ENCODE results near the gene TMEM181. TPM values are rescaled to one million over a fixed set of nuclear protein-coding genes. Genes with fewer than 3 reads are reported as not detected.
A peak's percentile ranks its signal among the peaks of the same experiment; 100 is the strongest.

TMEM181 gene
- polyA plus RNA-seq, 4 donors, result 14.9 to 41.1 (median 19.1) TPM

- FAIRE-seq, result no peak
- WGBS, 3 donors, result 92 to 97% (median 95%) methylated on average over 3 of the region's 3 CpGs
- H3K27me3 ChIP-seq (ENCODE audit: control insufficient read depth in 3 of 3, insufficient read depth in 3 of 3, low read length in 3 of 3), result no peaks in the 10 kb centered on the region
- peaks cover 0 to 12% (median 0%) of the 10 kb centered on the region in 3 donors for H3K4me1 ChIP-seq (ENCODE audit: control insufficient read depth in 3 of 3, insufficient read depth in 2 of 3, low read depth in 1 of 3, low read length in 2 of 3)
- H3K4me3 ChIP-seq (ENCODE audit: low read depth in 1 of 3, low read length in 3 of 3), result no peak overlapping the region
- H3K36me3 ChIP-seq (ENCODE audit: control insufficient read depth in 3 of 3, insufficient read depth in 2 of 3, low read depth in 1 of 3, low read length in 3 of 3), result peaks cover 0 to 4% (median 0%) of the 10 kb centered on the region in 3 donors
- no peaks in the 10 kb centered on the region for H3K9me3 ChIP-seq (ENCODE audit: control insufficient read depth in 2 of 2, insufficient read depth in 1 of 2, low read depth in 1 of 2, low read length in 1 of 2)
- no peak overlapping the region for H3K27ac ChIP-seq (ENCODE audit: low read depth in 1 of 3, low read length in 2 of 3)
- no peak for DNase-seq
Observed at GRCh38 chr6:158661156-158661685, 101.3 kb downstream of the TMEM181 start.

DNA sequence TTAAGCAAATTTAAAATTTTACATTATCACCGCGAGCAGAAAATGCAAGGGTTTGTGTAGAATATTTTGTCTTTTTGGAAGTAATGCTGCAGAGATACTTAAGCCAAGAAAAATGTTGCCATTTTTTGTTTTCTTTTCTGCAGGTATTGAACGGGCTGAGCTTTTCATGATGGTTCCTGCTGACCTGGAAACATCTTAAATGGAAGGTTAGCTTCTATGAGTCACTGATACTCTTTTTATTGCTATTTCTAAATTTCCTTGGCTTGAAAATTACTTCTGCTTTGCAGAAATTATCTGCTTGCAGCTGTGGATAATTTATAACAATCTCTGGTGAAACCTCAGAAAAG is 102.7 kb downstream of the TMEM181 start:
- Histone ChIP-seq H3K27me3 (ENCODE audit: control insufficient read depth in 3 of 3, insufficient read depth in 3 of 3, low read length in 3 of 3) (no peaks in the 10 kb centered on the region), H3K4me1 (ENCODE audit: control insufficient read depth in 3 of 3, insufficient read depth in 2 of 3, low read depth in 1 of 3, low read length in 2 of 3) (peaks cover 0 to 6% (median 0%) of the 10 kb centered on the region in 3 donors), H3K9me3 (ENCODE audit: control insufficient read depth in 2 of 2, insufficient read depth in 1 of 2, low read depth in 1 of 2, low read length in 1 of 2) (no peaks in the 10 kb centered on the region), H3K36me3 (ENCODE audit: control insufficient read depth in 3 of 3, insufficient read depth in 2 of 3, low read depth in 1 of 3, low read length in 3 of 3) (peaks cover 0 to 4% (median 0%) of the 10 kb centered on the region in 3 donors), H3K4me3 (ENCODE audit: low read depth in 1 of 3, low read length in 3 of 3) (no peak overlapping the region), H3K27ac (ENCODE audit: low read depth in 1 of 3, low read length in 2 of 3) (no peak overlapping the region)
- no peak for FAIRE-seq
- no peak for DNase-seq
- WGBS, 3 donors, result 71 to 80% (median 80%) methylated on average over 3 of the region's 3 CpGs

DNA sequence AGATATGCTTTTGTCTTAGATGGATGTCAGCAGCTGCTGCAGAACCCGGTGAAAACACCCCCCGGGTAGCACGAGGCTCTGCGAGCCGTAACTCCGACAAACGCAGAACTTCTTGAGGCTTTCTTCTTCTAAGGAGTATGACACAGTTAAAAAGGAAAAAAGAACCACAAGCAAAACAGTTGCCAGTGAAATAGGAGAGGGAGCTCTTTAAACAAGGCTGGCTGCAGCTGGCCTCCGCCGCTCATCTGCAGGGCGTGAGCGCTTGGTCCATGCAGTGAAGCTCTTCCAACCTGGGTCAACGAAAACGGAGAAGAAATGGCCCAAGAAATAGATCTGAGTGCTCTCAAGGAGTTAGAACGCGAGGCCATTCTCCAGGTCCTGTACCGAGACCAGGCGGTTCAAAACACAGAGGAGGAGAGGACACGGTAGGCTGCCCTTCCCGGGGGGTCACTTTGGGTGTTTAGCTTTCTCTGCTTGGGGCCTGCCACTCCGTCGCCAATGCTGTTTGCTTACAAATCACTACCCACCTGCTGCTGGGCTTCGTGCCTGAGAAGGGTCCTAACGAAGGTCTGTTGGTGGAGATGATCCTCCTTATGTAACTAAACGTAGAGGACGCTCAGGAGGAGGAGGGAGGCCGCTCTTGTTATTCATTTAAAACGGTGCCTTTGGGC is 103.2 kb downstream of the TMEM181 start:
- 63 to 87% (median 79%) methylated on average over 27 of the region's 27 CpGs for WGBS, 3 donors
- no peak overlapping the region for H3K4me3 ChIP-seq (ENCODE audit: low read depth in 1 of 3, low read length in 3 of 3)
- DNase-seq, result no peak
- H3K27me3 ChIP-seq (ENCODE audit: control insufficient read depth in 3 of 3, insufficient read depth in 3 of 3, low read length in 3 of 3), result no peaks in the 10 kb centered on the region
- no peak for FAIRE-seq
- H3K27ac ChIP-seq (ENCODE audit: low read depth in 1 of 3, low read length in 2 of 3), result peak overlapping the region in 1 of 3 donors; percentile 48
- peaks cover 0 to 4% (median 0%) of the 10 kb centered on the region in 3 donors for H3K36me3 ChIP-seq (ENCODE audit: control insufficient read depth in 3 of 3, insufficient read depth in 2 of 3, low read depth in 1 of 3, low read length in 3 of 3)
- no peaks in the 10 kb centered on the region for H3K9me3 ChIP-seq (ENCODE audit: control insufficient read depth in 2 of 2, insufficient read depth in 1 of 2, low read depth in 1 of 2, low read length in 1 of 2)
- H3K4me1 ChIP-seq (ENCODE audit: control insufficient read depth in 3 of 3, insufficient read depth in 2 of 3, low read depth in 1 of 3, low read length in 2 of 3), result peaks cover 0 to 6% (median 0%) of the 10 kb centered on the region in 3 donors

- Histone ChIP-seq H3K9me3 (ENCODE audit: control insufficient read depth in 2 of 2, insufficient read depth in 1 of 2, low read depth in 1 of 2, low read length in 1 of 2) (no peaks in the 10 kb centered on the region), H3K4me3 (ENCODE audit: low read depth in 1 of 3, low read length in 3 of 3) (no peak overlapping the region), H3K4me1 (ENCODE audit: control insufficient read depth in 3 of 3, insufficient read depth in 2 of 3, low read depth in 1 of 3, low read length in 2 of 3) (peaks cover 0 to 6% (median 0%) of the 10 kb centered on the region in 3 donors), H3K27ac (ENCODE audit: low read depth in 1 of 3, low read length in 2 of 3) (peak overlapping the region in 1 of 3 donors; percentile 13), H3K27me3 (ENCODE audit: control insufficient read depth in 3 of 3, insufficient read depth in 3 of 3, low read length in 3 of 3) (no peaks in the 10 kb centered on the region), H3K36me3 (ENCODE audit: control insufficient read depth in 3 of 3, insufficient read depth in 2 of 3, low read depth in 1 of 3, low read length in 3 of 3) (peaks cover 0 to 5% (median 0%) of the 10 kb centered on the region in 3 donors)
- 28 to 42% (median 41%) methylated on average over 11 of the region's 11 CpGs for WGBS, 3 donors
- no peak for FAIRE-seq
- DNase-seq, result peak in 1 of 2 donors; percentile 60
Observed at GRCh38 chr6:158663625-158664165, 103.8 kb downstream of the TMEM181 start.

DNA sequence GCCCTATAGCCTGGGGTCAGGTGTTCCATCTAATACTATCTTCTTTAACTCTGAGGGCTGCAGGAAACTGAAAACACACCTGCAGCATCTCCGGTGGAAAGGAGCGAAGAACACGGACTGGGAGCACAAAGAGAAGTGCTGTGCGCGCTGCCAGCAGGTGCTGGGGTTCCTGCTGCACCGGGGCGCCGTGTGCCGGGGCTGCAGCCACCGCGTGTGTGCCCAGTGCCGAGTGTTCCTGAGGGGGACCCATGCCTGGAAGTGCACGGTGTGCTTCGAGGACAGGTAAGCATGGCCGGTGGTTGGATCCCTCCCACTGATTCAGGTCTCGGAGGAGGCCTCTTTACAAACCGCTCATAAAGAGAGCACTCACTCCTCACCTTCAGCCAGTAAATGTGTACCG is 105.4 kb downstream of the TMEM181 start:
- Histone ChIP-seq H3K36me3 (ENCODE audit: control insufficient read depth in 3 of 3, insufficient read depth in 2 of 3, low read depth in 1 of 3, low read length in 3 of 3) (peaks cover 0 to 6% (median 0%) of the 10 kb centered on the region in 3 donors), H3K4me3 (ENCODE audit: low read depth in 1 of 3, low read length in 3 of 3) (no peak overlapping the region), H3K4me1 (ENCODE audit: control insufficient read depth in 3 of 3, insufficient read depth in 2 of 3, low read depth in 1 of 3, low read length in 2 of 3) (peaks cover 0 to 5% (median 0%) of the 10 kb centered on the region in 3 donors), H3K27me3 (ENCODE audit: control insufficient read depth in 3 of 3, insufficient read depth in 3 of 3, low read length in 3 of 3) (no peaks in the 10 kb centered on the region), H3K27ac (ENCODE audit: low read depth in 1 of 3, low read length in 2 of 3) (no peak overlapping the region), H3K9me3 (ENCODE audit: control insufficient read depth in 2 of 2, insufficient read depth in 1 of 2, low read depth in 1 of 2, low read length in 1 of 2) (no peaks in the 10 kb centered on the region)
- no peak for DNase-seq
- WGBS, 3 donors, result 93 to 96% (median 96%) methylated on average over 18 of the region's 18 CpGs
- FAIRE-seq, result no peak

DNA sequence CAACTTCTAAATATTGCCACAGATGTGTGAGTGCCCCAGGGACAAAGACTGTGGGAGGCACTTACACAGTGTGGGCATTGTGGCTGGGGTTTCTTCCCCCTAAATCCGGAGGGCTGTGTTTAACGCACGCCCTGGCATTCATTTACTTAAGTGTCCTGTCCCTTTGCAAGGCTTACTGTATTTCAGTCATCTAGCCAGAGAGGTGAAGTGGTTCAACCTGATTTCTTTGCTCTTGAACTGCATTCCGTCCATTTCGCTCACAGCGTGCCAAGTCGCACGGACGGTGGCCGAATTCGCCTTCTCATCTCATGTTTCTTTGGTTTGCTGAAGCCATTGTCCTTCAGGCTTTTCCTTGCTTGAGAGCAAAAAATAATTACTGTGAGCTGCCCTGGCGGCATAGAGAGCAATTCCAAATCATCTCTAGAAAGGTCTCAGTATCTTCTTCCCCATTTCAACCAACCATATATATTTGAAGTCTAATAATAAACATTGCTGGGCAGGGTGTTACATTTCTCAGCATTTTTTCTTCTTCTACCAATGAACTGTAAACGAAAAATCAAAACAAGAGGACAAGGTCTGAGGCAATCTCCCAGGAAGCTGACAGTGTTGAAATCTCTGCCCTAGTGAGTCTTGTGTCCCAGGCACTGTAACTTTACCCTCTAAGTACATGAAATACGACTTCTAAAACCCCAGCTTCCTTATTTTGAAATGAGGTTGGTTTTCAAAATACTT is 106.9 kb downstream of the TMEM181 start:
- Histone ChIP-seq H3K4me1 (ENCODE audit: control insufficient read depth in 3 of 3, insufficient read depth in 2 of 3, low read depth in 1 of 3, low read length in 2 of 3) (no peaks in the 10 kb centered on the region), H3K9me3 (ENCODE audit: control insufficient read depth in 2 of 2, insufficient read depth in 1 of 2, low read depth in 1 of 2, low read length in 1 of 2) (no peaks in the 10 kb centered on the region), H3K4me3 (ENCODE audit: low read depth in 1 of 3, low read length in 3 of 3) (no peak overlapping the region), H3K27ac (ENCODE audit: low read depth in 1 of 3, low read length in 2 of 3) (peak overlapping the region in 1 of 3 donors; percentile 7), H3K36me3 (ENCODE audit: control insufficient read depth in 3 of 3, insufficient read depth in 2 of 3, low read depth in 1 of 3, low read length in 3 of 3) (peaks cover 0 to 6% (median 0%) of the 10 kb centered on the region in 3 donors), H3K27me3 (ENCODE audit: control insufficient read depth in 3 of 3, insufficient read depth in 3 of 3, low read length in 3 of 3) (no peaks in the 10 kb centered on the region)
- 83 to 87% (median 84%) methylated on average over 14 of the region's 14 CpGs for WGBS, 3 donors
- no peak for FAIRE-seq
- peak in 1 of 2 donors; percentile 41 for DNase-seq

GRCh38 chr6:158667360-158667981 is 107.6 kb downstream of the TMEM181 start:
- FAIRE-seq (no peak), DNase-seq (no peak)
- H3K27me3 ChIP-seq (ENCODE audit: control insufficient read depth in 3 of 3, insufficient read depth in 3 of 3, low read length in 3 of 3), result no peaks in the 10 kb centered on the region
- H3K4me1 ChIP-seq (ENCODE audit: control insufficient read depth in 3 of 3, insufficient read depth in 2 of 3, low read depth in 1 of 3, low read length in 2 of 3), result no peaks in the 10 kb centered on the region
- WGBS, 3 donors, result 87 to 94% (median 89%) methylated on average over 8 of the region's 8 CpGs
- peak overlapping the region in 1 of 3 donors; percentile 35 for H3K27ac ChIP-seq (ENCODE audit: low read depth in 1 of 3, low read length in 2 of 3)
- no peaks in the 10 kb centered on the region for H3K9me3 ChIP-seq (ENCODE audit: control insufficient read depth in 2 of 2, insufficient read depth in 1 of 2, low read depth in 1 of 2, low read length in 1 of 2)
- H3K4me3 ChIP-seq (ENCODE audit: low read depth in 1 of 3, low read length in 3 of 3), result no peak overlapping the region
- H3K36me3 ChIP-seq (ENCODE audit: control insufficient read depth in 3 of 3, insufficient read depth in 2 of 3, low read depth in 1 of 3, low read length in 3 of 3), result peaks cover 0 to 6% (median 0%) of the 10 kb centered on the region in 3 donors

GRCh38 chr6:158668707-158669103 is 108.8 kb downstream of the TMEM181 start:
- DNase-seq, result no peak
- no peaks in the 10 kb centered on the region for H3K4me1 ChIP-seq (ENCODE audit: control insufficient read depth in 3 of 3, insufficient read depth in 2 of 3, low read depth in 1 of 3, low read length in 2 of 3)
- H3K27ac ChIP-seq (ENCODE audit: low read depth in 1 of 3, low read length in 2 of 3), result no peak overlapping the region
- H3K9me3 ChIP-seq (ENCODE audit: control insufficient read depth in 2 of 2, insufficient read depth in 1 of 2, low read depth in 1 of 2, low read length in 1 of 2), result no peaks in the 10 kb centered on the region
- H3K27me3 ChIP-seq (ENCODE audit: control insufficient read depth in 3 of 3, insufficient read depth in 3 of 3, low read length in 3 of 3), result no peaks in the 10 kb centered on the region
- H3K36me3 ChIP-seq (ENCODE audit: control insufficient read depth in 3 of 3, insufficient read depth in 2 of 3, low read depth in 1 of 3, low read length in 3 of 3), result peaks cover 0 to 6% (median 0%) of the 10 kb centered on the region in 3 donors
- WGBS, 3 donors, result 84 to 87% (median 85%) methylated on average over 7 of the region's 7 CpGs
- no peak for FAIRE-seq
- H3K4me3 ChIP-seq (ENCODE audit: low read depth in 1 of 3, low read length in 3 of 3), result no peak overlapping the region
